ENCODE data around the gene ENTPD6. TPM values are rescaled to one million over a fixed set of nuclear protein-coding genes. Genes with fewer than 3 reads are reported as not detected.

The ENTPD6 gene
- total and polyA plus RNA-seq, 2 donors (not counting 1 experiment from before 2014, with no cell fraction given), result 64.4 to 79.8 TPM

- ChIA-PET POLR2A (no interaction called here), CTCF (no interaction called here)
- H3K4me3 ChIP-seq (ENCODE audit: control extremely low read depth in 1 of 5, extremely low read depth in 1 of 5, insufficient read depth in 1 of 5, low read depth in 2 of 5, low read length in 4 of 5), result no peak overlapping the region
- no peak overlapping the region for H3K9ac ChIP-seq (ENCODE audit: low read length)
- WGBS (ENCODE audit: insufficient coverage), result 83% methylated on average over 6 of the region's 10 CpGs
- H3K27me3 ChIP-seq (replicated peaks in 1 of 4; ENCODE audit: control extremely low read depth in 1 of 4, control insufficient read depth in 3 of 4, insufficient read depth in 4 of 4, low read length in 3 of 4), result peaks cover 0 to 14% (median 5%) of the 10 kb centered on the region in 4 experiments
- peaks cover 0 to 2% (median 0%) of the 10 kb centered on the region in 3 donors for H3K9me3 ChIP-seq (ENCODE audit: control extremely low read depth in 1 of 3, control insufficient read depth in 2 of 3, insufficient read depth in 1 of 3, low read length in 2 of 3)
- no peak overlapping the region for H3K27ac ChIP-seq (ENCODE audit: low read length in 2 of 2)
- no peaks in the 10 kb centered on the region for H4K20me1 ChIP-seq (ENCODE audit: control insufficient read depth, insufficient read depth, low read length, poor library complexity, severe bottlenecking)
- peaks cover 31% of the 10 kb centered on the region for H3K27me3 Mint-ChIP-seq
- H3K27ac Mint-ChIP-seq, result no peak overlapping the region
- no peaks in the 10 kb centered on the region for H3K79me2 ChIP-seq (ENCODE audit: control insufficient read depth, insufficient read depth, low read length)
- no peaks in the 10 kb centered on the region for H3K4me1 Mint-ChIP-seq
- H3K9me3 Mint-ChIP-seq (ENCODE audit: insufficient read depth), result no peaks in the 10 kb centered on the region
- H3K4me3 Mint-ChIP-seq, result no peak overlapping the region
- intact Hi-C loops (cut with micrococcal nuclease), result no loop called here
- H3K4me1 ChIP-seq (ENCODE audit: control insufficient read depth in 2 of 2, insufficient read depth in 2 of 2, low read length in 2 of 2), result no peaks in the 10 kb centered on the region
- TF ChIP-seq EZH2 (IDR thresholded peaks at IDR 0.05; ENCODE audit: borderline replicate concordance, insufficient read depth, low read depth, low read length, poor library complexity, severe bottlenecking) (no peak), CTCF (IDR thresholded peaks at IDR 0.05) (no peak)
- no peak for ATAC-seq (ENCODE audit: low read depth)
- no peak for DNase-seq
- no peaks in the 10 kb centered on the region for H3K36me3 ChIP-seq (replicated peaks in 1 of 2; ENCODE audit: control extremely low read depth in 1 of 2, control insufficient read depth in 1 of 2, extremely low read depth in 1 of 2, insufficient read depth in 2 of 2, low read length in 1 of 2)
- H2AFZ ChIP-seq (ENCODE audit: insufficient read depth, low read depth, low read length, poor library complexity, severe bottlenecking), result no peak overlapping the region
- no peak overlapping the region for H3K4me2 ChIP-seq (replicated peaks; ENCODE audit: low read depth, low read length, poor library complexity, severe bottlenecking)
Observed at GRCh38 chr20:25237610-25238318, 42.3 kb downstream of the ENTPD6 start.

- Histone ChIP-seq H3K27me3 (replicated peaks in 1 of 4; ENCODE audit: control extremely low read depth in 1 of 4, control insufficient read depth in 3 of 4, insufficient read depth in 4 of 4, low read length in 3 of 4) (peaks cover 0 to 14% (median 5%) of the 10 kb centered on the region in 4 experiments), H3K4me1 (ENCODE audit: control insufficient read depth in 2 of 2, insufficient read depth in 2 of 2, low read length in 2 of 2) (no peaks in the 10 kb centered on the region), H3K27ac (ENCODE audit: low read length in 2 of 2) (no peak overlapping the region), H4K20me1 (ENCODE audit: control insufficient read depth, insufficient read depth, low read length, poor library complexity, severe bottlenecking) (no peaks in the 10 kb centered on the region), H3K9me3 (ENCODE audit: control extremely low read depth in 1 of 3, control insufficient read depth in 2 of 3, insufficient read depth in 1 of 3, low read length in 2 of 3) (peaks cover 0 to 2% (median 1%) of the 10 kb centered on the region in 3 donors), H3K4me3 (ENCODE audit: control extremely low read depth in 1 of 5, extremely low read depth in 1 of 5, insufficient read depth in 1 of 5, low read depth in 2 of 5, low read length in 4 of 5) (no peak overlapping the region), H2AFZ (ENCODE audit: insufficient read depth, low read depth, low read length, poor library complexity, severe bottlenecking) (no peak overlapping the region), H3K4me2 (replicated peaks; ENCODE audit: low read depth, low read length, poor library complexity, severe bottlenecking) (no peak overlapping the region), H3K36me3 (replicated peaks in 1 of 2; ENCODE audit: control extremely low read depth in 1 of 2, control insufficient read depth in 1 of 2, extremely low read depth in 1 of 2, insufficient read depth in 2 of 2, low read length in 1 of 2) (no peaks in the 10 kb centered on the region), H3K79me2 (ENCODE audit: control insufficient read depth, insufficient read depth, low read length) (no peaks in the 10 kb centered on the region), H3K9ac (ENCODE audit: low read length) (no peak overlapping the region)
- Mint-ChIP-seq H3K4me1 (no peaks in the 10 kb centered on the region), H3K27ac (no peak overlapping the region), H3K27me3 (peaks cover 38% of the 10 kb centered on the region), H3K4me3 (no peak overlapping the region), H3K9me3 (ENCODE audit: insufficient read depth) (peaks cover 3% of the 10 kb centered on the region)
- no peak for ATAC-seq (ENCODE audit: low read depth)
- no peak for DNase-seq
- intact Hi-C loops (cut with micrococcal nuclease), result no loop called here
- ChIA-PET POLR2A (no interaction called here), CTCF (no interaction called here)
- no peak for TF ChIP-seq CTCF (IDR thresholded peaks at IDR 0.05)
- no peak for TF ChIP-seq EZH2 (IDR thresholded peaks at IDR 0.05; ENCODE audit: borderline replicate concordance, insufficient read depth, low read depth, low read length, poor library complexity, severe bottlenecking)
- 98% methylated on average over 5 of the region's 12 CpGs for WGBS (ENCODE audit: insufficient coverage)
Observed at GRCh38 chr20:25238319-25239037, 43.0 kb downstream of the ENTPD6 start.

All from B cell (primary cell).